GM18505 (cell line): ENCODE results near the gene PPP6C.
"Not testable (repeated sequence)": the region's sequence is repeated elsewhere in the genome, so short reads cannot be mapped to it uniquely, and the experiment has no call there.

Source experiments
- ATAC-seq: cut with Tn5 transposase; IDR thresholded peaks from one replicate; pipeline ENCODE4 v1.9.1; 2021; ENCODE audit not compliant: unreplicated experiment
- POLR2A ChIP-seq: IDR thresholded peaks from 4 replicates; pipeline ENCODE4 v1.6.1; 2011; ENCODE audit warnings: borderline replicate concordance; ENCODE audit not compliant: insufficient read depth, insufficient read length; ENCODE audit errors: extremely low read depth

PPP6C gene

DNA sequence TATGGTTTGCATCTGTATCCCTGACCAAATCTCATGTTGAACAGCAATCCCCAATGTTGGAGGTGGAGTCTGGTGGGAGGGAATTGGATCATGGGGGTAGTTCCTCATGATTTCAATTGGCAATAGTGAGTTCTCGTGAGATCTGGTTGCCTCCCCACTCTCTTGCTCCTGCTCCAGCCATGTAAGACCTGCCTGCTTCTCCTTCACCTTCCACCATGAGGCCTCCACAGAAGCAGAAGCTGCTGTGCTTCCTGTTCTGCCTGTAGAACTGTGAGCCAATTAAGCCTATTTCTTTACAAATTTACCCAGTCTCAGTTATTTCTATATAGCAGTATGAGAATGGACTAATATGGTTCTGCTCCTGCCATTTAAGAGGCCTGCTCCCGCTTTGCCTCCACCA, 79.1 kb downstream of the PPP6C start:
- no peak for ATAC-seq

DNA sequence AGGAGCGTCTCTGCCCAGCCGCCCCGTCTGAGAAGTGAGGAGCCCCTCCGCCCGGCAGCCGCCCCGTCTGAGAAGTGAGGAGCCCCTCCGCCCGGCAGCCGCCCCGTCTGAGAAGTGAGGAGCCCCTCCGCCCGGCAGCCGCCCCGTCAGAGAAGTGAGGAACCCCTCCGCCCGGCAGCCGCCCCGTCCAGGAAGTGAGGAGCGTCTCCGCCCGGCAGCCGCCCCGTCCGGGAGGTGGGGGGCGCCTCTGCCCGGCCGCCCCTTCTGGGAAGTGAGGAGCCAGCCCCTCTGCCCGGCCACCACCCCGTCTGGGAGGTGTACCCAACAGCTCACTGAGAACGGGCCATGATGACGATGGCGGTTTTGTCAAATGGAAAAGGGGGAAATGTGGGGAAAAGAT, 81.1 kb downstream of the PPP6C start:
- not testable (repeated sequence) for ATAC-seq

More for the DNA sequence above, 79.1 kb downstream of the PPP6C start:
- TF ChIP-seq POLR2A: no peak

DNA sequence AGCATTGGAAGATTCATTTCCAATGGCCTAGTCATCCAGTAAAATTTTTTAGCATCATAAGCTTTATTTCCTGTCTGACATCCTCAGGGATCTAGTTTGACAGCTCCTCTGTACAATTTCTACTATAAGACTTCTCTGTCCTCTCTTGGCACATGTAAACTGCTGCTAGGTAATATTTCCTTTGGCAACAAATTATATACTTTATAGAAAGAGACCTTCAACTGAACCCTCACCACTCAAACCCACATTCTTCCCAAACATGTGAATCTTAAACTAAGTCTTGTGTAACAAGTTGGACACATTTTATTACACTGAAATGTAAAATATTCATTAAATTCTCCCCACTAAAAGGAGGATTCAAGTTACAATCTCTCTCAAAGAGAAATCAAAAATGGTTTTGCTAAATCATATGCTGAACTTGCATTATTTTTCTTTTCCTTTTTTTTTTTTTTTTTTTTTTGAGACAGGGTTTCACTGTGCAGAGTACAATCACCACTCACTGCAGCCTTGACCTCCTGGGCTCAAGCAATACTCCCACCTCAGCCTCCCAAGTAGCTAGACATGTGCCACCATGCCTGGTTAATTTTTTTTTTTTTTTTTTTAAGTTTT, 83.2 kb downstream of the PPP6C start:
- TF ChIP-seq POLR2A: no peak
- no peak for ATAC-seq

DNA sequence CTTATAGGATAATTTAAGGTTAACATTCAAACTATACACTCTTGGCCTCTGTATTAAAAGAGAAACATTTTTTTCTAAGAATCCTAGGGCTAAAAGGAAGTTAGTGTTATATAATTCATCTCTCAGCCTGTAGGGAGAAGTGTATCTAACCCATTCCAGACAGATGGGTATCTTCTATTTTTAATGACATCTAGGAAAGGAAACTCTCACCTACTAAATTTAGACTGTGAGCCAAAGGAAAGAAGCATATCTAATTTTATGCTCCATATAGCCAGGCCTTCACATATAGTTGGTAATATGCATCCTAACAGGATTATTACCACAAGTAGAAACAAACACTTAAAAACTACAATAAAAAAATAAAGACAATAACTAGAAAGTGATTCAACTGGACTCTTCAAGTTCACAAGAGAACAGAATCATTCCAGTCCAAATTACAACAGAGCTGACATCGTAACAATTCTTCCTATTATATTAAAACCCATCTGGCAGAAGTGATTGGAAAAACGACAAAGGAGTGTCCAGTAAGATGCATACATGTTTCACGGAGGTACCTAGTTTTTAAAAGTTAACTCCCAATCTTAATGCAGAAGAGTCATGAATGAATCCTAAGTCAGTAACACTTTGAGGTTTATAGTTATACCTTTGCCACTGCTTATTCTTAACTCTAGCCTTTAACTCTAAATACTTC, 85.7 kb downstream of the PPP6C start:
- no peak for TF ChIP-seq POLR2A
- ATAC-seq: no peak

GRCh38 chr9:125103021-125103420, 86.6 kb downstream of the PPP6C start:
- no peak for TF ChIP-seq POLR2A
- ATAC-seq: no peak

- no peak for ATAC-seq
- TF ChIP-seq POLR2A: no peak
Measured at GRCh38 chr9:125100822-125101221, 88.8 kb downstream of the PPP6C start.

DNA sequence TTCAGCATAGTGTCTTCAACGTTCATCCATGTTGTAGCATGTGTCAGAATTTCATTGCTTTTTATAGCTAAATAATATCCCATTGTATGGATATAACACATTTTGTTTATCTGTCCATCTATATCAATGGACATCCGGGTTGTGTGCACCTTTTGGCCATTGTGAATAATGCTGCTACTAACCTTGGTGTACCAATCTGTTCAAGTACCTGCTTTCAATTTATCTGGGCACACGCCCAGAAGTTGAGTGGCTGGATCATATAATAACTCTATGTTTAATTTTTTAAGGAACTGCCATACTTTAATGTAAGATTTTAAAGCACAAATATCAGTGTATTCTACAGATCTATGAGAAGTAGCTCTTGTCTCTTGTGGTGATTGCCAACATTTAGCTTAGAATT, 89.8 kb downstream of the PPP6C start:
- ATAC-seq: no peak

More for the DNA sequence above, 89.8 kb downstream of the PPP6C start:
- TF ChIP-seq POLR2A: no peak
